Gastrocnemius medialis (tissue), 4 donors: Measurements from ENCODE around the gene RHBDD1.

Experiments
- CTCF ChIP-seq, 5 experiments: fragments of 450-650 bp in 3 of 5; fragments of 200-600 bp in 2 of 5; sonication (generic) in 2 of 5; IDR thresholded peaks in 4 of 5; conservative IDR thresholded peaks in 1 of 5; 1 replicate in 4 of 5; 2 replicates in 1 of 5; pipeline ENCODE4 v1.5.1; 2016 to 2019; ENCODE audit warnings: antibody characterized with exemption in 5 of 5, mild to moderate bottlenecking in 3 of 5, moderate library complexity in 3 of 5
- POLR2A ChIP-seq, 2 donors: fragments of 450-650 bp; IDR thresholded peaks; one replicate each; pipeline ENCODE4 v1.6.1; 2017; ENCODE audit warnings: antibody characterized with exemption in 2 of 2, mild to moderate bottlenecking in 2 of 2, moderate library complexity in 2 of 2

DNA sequence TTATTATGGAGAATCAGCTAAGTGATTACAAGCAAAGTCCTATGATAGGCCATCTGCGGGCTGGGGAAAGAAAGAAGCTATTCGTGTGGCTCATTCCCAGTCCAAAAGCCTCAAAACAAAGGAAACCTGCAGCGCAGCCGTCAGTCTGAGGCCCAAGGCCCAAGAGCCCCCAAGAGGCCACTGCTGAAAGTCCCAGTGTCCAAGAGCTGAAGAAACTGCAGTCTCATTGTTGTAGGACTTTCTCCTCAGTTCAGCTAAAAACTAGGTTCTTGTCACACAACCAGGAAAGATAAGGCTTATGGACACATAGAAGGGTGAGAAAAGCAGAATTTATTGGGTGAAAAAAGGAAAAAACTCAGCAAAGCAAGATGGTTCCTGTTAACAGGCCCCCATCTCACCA lies 143.2 kb downstream of the RHBDD1 start:
- TF ChIP-seq CTCF (IDR thresholded peaks at IDR 0.05 in 4 of 5, conservative IDR thresholded peaks at IDR 0.05 in 1 of 5) (no peak), POLR2A (IDR thresholded peaks at IDR 0.05) (no peak)
